PC-3 (cell line): ENCODE measurements around the gene FAM171A2. TPM values are rescaled to one million over a fixed set of nuclear protein-coding genes. Genes with fewer than 3 reads are reported as not detected.

Experiments used
- ATAC-seq: fragments of 200-7000 bp; cut with Tn5 transposase; 2 replicates; pipeline ENCODE4 v1.9.1; 2020; ENCODE audit warnings: mild to moderate bottlenecking, moderate library complexity
- BruUV-seq: library from RNA; stranded (reverse); fragments of 400-500 nt; replicated peaks from 2 replicates; lab custom pipeline; 2021; lab: Mats Ljungman, UMichigan
- CTCF ChIA-PET: fragments of 300-600 bp; sonication (Branson Sonifier 250); formaldehyde crosslinking; loops from one replicate; lab custom pipeline; 2022; ENCODE audit warnings: antibody characterized with exemption; lab: Charles Lee
- POLR2A ChIA-PET: fragments of 300-600 bp; sonication (Branson Sonifier 250); formaldehyde crosslinking; loops from one replicate; lab custom pipeline; 2022; ENCODE audit warnings: antibody characterized with exemption; ENCODE audit not compliant: unreplicated experiment; lab: Charles Lee
- DNase-seq: peaks from one replicate; pipeline ENCODE4 v3.0.0-alpha.2; 2015
- H2AFZ ChIP-seq: fragments of 300-600 bp; sonication (generic); 2 replicates; pipeline ENCODE4 v1.6.0; 2016; ENCODE audit warnings: antibody characterized with exemption, low read length
- H3F3A ChIP-seq: fragments of 300-600 bp; sonication (generic); one replicate; pipeline ENCODE4 v1.6.0; 2017; ENCODE audit warnings: antibody characterized with exemption, low read length, control low read depth, mild to moderate bottlenecking; ENCODE audit not compliant: unreplicated experiment
- H3K27ac ChIP-seq: fragments of 300-600 bp; sonication (generic); 2 replicates; pipeline ENCODE4 v1.5.1; 2016; ENCODE audit warnings: mild to moderate bottlenecking, low read length
- H3K27me3 ChIP-seq: fragments of 300-600 bp; sonication (generic); 2 replicates; pipeline ENCODE4 v1.6.1; 2016; ENCODE audit warnings: low read length, mixed read lengths
- H3K36me3 ChIP-seq: fragments of 300-600 bp; sonication (generic); 2 replicates; pipeline ENCODE4 v1.6.1; 2016; ENCODE audit warnings: low read depth, mixed run types, low read length, mixed read lengths
- H3K4me1 ChIP-seq: fragments of 300-600 bp; sonication (generic); 2 replicates; pipeline ENCODE4 v1.5.1; 2016; ENCODE audit warnings: low read length; ENCODE audit not compliant: insufficient read depth
- H3K4me2 ChIP-seq: fragments of 300-600 bp; sonication (generic); 2 replicates; pipeline ENCODE4 v1.6.0; 2016; ENCODE audit warnings: low read length
- H3K4me3 ChIP-seq: fragments of 300-600 bp; sonication (generic); 2 replicates; pipeline ENCODE4 v1.5.1; 2016; ENCODE audit warnings: mild to moderate bottlenecking, low read length, mixed read lengths
- H3K79me2 ChIP-seq: fragments of 300-600 bp; sonication (generic); 2 replicates; pipeline ENCODE4 v1.6.1; 2017; ENCODE audit warnings: low read length, mixed read lengths
- H3K9ac ChIP-seq: fragments of 300-600 bp; sonication (generic); 2 replicates; pipeline ENCODE4 v1.6.0; 2016; ENCODE audit warnings: mild to moderate bottlenecking, low read length
- H3K9me2 ChIP-seq: fragments of 300-600 bp; sonication (generic); replicated peaks from 2 replicates; pipeline ENCODE4 v1.6.1; 2016; ENCODE audit warnings: mixed run types, low read length, mixed read lengths
- H3K9me3 ChIP-seq: fragments of 300-600 bp; sonication (generic); 2 replicates; pipeline ENCODE4 v1.6.1; 2016; ENCODE audit warnings: low read length, mixed read lengths
- H4K20me1 ChIP-seq: fragments of 300-600 bp; sonication (generic); 2 replicates; pipeline ENCODE4 v1.6.1; 2016; ENCODE audit warnings: low read length, mixed read lengths
- CTCF ChIP-seq: fragments of 300-600 bp; sonication (generic); conservative IDR thresholded peaks from 2 replicates; pipeline ENCODE4 v1.5.1; 2017; ENCODE audit warnings: antibody characterized with exemption, low read depth, mild to moderate bottlenecking, low read length
- EZH2 ChIP-seq: fragments of 300-600 bp; sonication (generic); IDR thresholded peaks from one replicate; pipeline ENCODE4 v1.6.1; 2017; ENCODE audit warnings: antibody characterized with exemption, mild to moderate bottlenecking, low read length; ENCODE audit not compliant: unreplicated experiment
- EZH2phosphoT487 ChIP-seq: fragments of 300-600 bp; sonication (generic); IDR thresholded peaks from 2 replicates; pipeline ENCODE4 v1.6.1; 2018; ENCODE audit warnings: mild to moderate bottlenecking, antibody characterized with exemption, low read length, borderline replicate concordance
- intact Hi-C: fragments of 100-400 bp; cut with micrococcal nuclease; formaldehyde crosslinking; loops from 2 replicates; pipeline ENCODE4 v1.9.0; 2023
- total RNA-seq: library from RNA; depleted of rRNA; stranded (reverse); fragments of >200 nt; gene quantifications from 2 replicates; pipeline ENCODE4 v1.2.3, GENCODE V29; 2014

FAM171A2 gene
- total RNA-seq, 1 experiment from 2014 or later = 16.3 TPM

- H3K27ac ChIP-seq = no peak overlapping the region
- no peaks in the 10 kb centered on the region for H4K20me1 ChIP-seq
- no peaks in the 10 kb centered on the region for H3K9me3 ChIP-seq
- no peaks in the 10 kb centered on the region for H3K27me3 ChIP-seq
- H3K4me2 ChIP-seq = no peak overlapping the region
- no peaks in the 10 kb centered on the region for H3K9me2 ChIP-seq
- no peaks in the 10 kb centered on the region; the same call in 1 of the 2 replicates for H3K4me1 ChIP-seq
- ChIA-PET CTCF (no interaction called here), POLR2A (no interaction called here)
- no peak for ATAC-seq
- H3F3A ChIP-seq = no peaks in the 10 kb centered on the region
- BruUV-seq = no TSS peak
- intact Hi-C loops = no loop called here
- no peak for DNase-seq
- H3K9ac ChIP-seq = no peak overlapping the region
- H3K4me3 ChIP-seq = no peak overlapping the region
- no peak for TF ChIP-seq EZH2phosphoT487
- TF ChIP-seq CTCF = no peak
- no peak for TF ChIP-seq EZH2
- H2AFZ ChIP-seq = no peak overlapping the region
- H3K79me2 ChIP-seq = no peaks in the 10 kb centered on the region
- no peaks in the 10 kb centered on the region for H3K36me3 ChIP-seq
Observed at GRCh38 chr17:44359006-44359405, 4.6 kb downstream of the FAM171A2 start.

GRCh38 chr17:44358066-44358465 is 5.6 kb downstream of the FAM171A2 start:
- intact Hi-C loops = no loop called here
- no peaks in the 10 kb centered on the region for H3K27me3 ChIP-seq
- no peak overlapping the region for H3K4me3 ChIP-seq
- BruUV-seq = no TSS peak
- no peaks in the 10 kb centered on the region for H3F3A ChIP-seq
- no peaks in the 10 kb centered on the region for H3K9me2 ChIP-seq
- H3K4me1 ChIP-seq = no peaks in the 10 kb centered on the region; the same call in 1 of the 2 replicates
- no peak for TF ChIP-seq EZH2phosphoT487
- no peak for TF ChIP-seq EZH2
- no peak for TF ChIP-seq CTCF
- H4K20me1 ChIP-seq = no peaks in the 10 kb centered on the region
- ATAC-seq (no peak), DNase-seq (no peak)
- no peaks in the 10 kb centered on the region for H3K9me3 ChIP-seq
- H3K36me3 ChIP-seq = no peaks in the 10 kb centered on the region
- no peaks in the 10 kb centered on the region for H3K79me2 ChIP-seq
- H3K9ac ChIP-seq = no peak overlapping the region
- ChIA-PET POLR2A (no interaction called here), CTCF (interaction anchor here (0.6 kb wide), 1 partner anchor 146 kb away, joined by 4 read pairs; no protein-coding TSS in a partner anchor)
- no peak overlapping the region for H2AFZ ChIP-seq
- no peak overlapping the region for H3K27ac ChIP-seq
- no peak overlapping the region for H3K4me2 ChIP-seq

GRCh38 chr17:44356241-44356640 is 7.4 kb downstream of the FAM171A2 start:
- Histone ChIP-seq H4K20me1 (no peaks in the 10 kb centered on the region), H3K9me3 (no peaks in the 10 kb centered on the region), H3K4me3 (no peak overlapping the region), H3K4me2 (no peak overlapping the region), H3K9me2 (no peaks in the 10 kb centered on the region), H3F3A (no peaks in the 10 kb centered on the region), H3K27ac (no peak overlapping the region), H3K36me3 (peaks cover 8% of the 10 kb centered on the region; the same call in 1 of the 2 replicates), H3K9ac (no peak overlapping the region), H3K27me3 (no peaks in the 10 kb centered on the region), H3K79me2 (no peaks in the 10 kb centered on the region), H2AFZ (no peak overlapping the region), H3K4me1 (no peaks in the 10 kb centered on the region)
- ChIA-PET POLR2A (no interaction called here), CTCF (no interaction called here)
- no peak for DNase-seq
- BruUV-seq = no TSS peak
- ATAC-seq = no peak
- TF ChIP-seq EZH2 (no peak), EZH2phosphoT487 (no peak), CTCF (no peak)
- intact Hi-C loops = no loop called here
